ENCODE results near the gene ATP6V1A. TPM values are rescaled to one million over a fixed set of nuclear protein-coding genes. Genes with fewer than 3 reads are reported as not detected.

Gene ATP6V1A
- polyA plus RNA-seq, 1 of the 3 experiments (the other 2 are of a cell fraction) = 12.1 TPM

GRCh38 chr3:113712129-113712528 is 34.7 kb upstream of the ATP6V1A start:
- no peak for DNase-seq
- no peaks in the 10 kb centered on the region; the same call in 1 of the 2 replicates for H3K27me3 ChIP-seq (ENCODE audit: insufficient read depth)
- H3K79me2 ChIP-seq (ENCODE audit: insufficient read depth) = no peaks in the 10 kb centered on the region
- no peak overlapping the region for H3K4me2 ChIP-seq
- H3K9ac ChIP-seq = no peak overlapping the region
- no peaks in the 10 kb centered on the region for H3K4me1 ChIP-seq (ENCODE audit: control insufficient read depth in 1 of 2, insufficient read depth in 2 of 2, low read depth in 1 of 2, low read length in 1 of 2)
- H3K27ac ChIP-seq (ENCODE audit: low read depth in 2 of 2, low read length in 1 of 2) = no peak overlapping the region
- H3K36me3 ChIP-seq (replicated peaks in 1 of 2; ENCODE audit: control insufficient read depth in 1 of 2, insufficient read depth in 2 of 2, low read length in 1 of 2) = peaks cover 6 to 7% of the 10 kb centered on the region in 2 experiments
- H3K4me3 ChIP-seq (ENCODE audit: low read depth in 2 of 2, low read length in 1 of 2) = no peak overlapping the region
- TF ChIP-seq EP300 (IDR thresholded peaks at IDR 0.05; ENCODE audit: borderline replicate concordance in 1 of 2, low read depth in 1 of 2, low read length in 1 of 2) = no peak
- no peak for TF ChIP-seq TCF12 (IDR thresholded peaks at IDR 0.05)
- TF ChIP-seq, protein P1, sequence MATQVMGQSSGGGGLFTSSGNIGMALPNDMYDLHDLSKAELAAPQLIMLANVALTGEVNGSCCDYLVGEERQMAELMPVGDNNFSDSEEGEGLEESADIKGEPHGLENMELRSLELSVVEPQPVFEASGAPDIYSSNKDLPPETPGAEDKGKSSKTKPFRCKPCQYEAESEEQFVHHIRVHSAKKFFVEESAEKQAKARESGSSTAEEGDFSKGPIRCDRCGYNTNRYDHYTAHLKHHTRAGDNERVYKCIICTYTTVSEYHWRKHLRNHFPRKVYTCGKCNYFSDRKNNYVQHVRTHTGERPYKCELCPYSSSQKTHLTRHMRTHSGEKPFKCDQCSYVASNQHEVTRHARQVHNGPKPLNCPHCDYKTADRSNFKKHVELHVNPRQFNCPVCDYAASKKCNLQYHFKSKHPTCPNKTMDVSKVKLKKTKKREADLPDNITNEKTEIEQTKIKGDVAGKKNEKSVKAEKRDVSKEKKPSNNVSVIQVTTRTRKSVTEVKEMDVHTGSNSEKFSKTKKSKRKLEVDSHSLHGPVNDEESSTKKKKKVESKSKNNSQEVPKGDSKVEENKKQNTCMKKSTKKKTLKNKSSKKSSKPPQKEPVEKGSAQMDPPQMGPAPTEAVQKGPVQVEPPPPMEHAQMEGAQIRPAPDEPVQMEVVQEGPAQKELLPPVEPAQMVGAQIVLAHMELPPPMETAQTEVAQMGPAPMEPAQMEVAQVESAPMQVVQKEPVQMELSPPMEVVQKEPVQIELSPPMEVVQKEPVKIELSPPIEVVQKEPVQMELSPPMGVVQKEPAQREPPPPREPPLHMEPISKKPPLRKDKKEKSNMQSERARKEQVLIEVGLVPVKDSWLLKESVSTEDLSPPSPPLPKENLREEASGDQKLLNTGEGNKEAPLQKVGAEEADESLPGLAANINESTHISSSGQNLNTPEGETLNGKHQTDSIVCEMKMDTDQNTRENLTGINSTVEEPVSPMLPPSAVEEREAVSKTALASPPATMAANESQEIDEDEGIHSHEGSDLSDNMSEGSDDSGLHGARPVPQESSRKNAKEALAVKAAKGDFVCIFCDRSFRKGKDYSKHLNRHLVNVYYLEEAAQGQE (IDR thresholded peaks at IDR 0.05; ENCODE audit: low read depth, low read length) = no peak
- TF ChIP-seq RXRA (IDR thresholded peaks at IDR 0.05; ENCODE audit: borderline replicate concordance, low read depth) = no peak
- TF ChIP-seq SIN3A (IDR thresholded peaks at IDR 0.05; ENCODE audit: borderline replicate concordance, low read depth, low read length) = no peak
- TF ChIP-seq NFIC (IDR thresholded peaks at IDR 0.05; ENCODE audit: borderline replicate concordance) = no peak
- no peak for TF ChIP-seq TAF1 (IDR thresholded peaks at IDR 0.05; ENCODE audit: borderline replicate concordance, low read depth, low read length)
- no peak for TF ChIP-seq ELF1 (IDR thresholded peaks at IDR 0.05)
- TF ChIP-seq GATA2 (CRISPR knock-in tag; IDR thresholded peaks at IDR 0.05) = no peak
- TF ChIP-seq FOXJ3 (CRISPR knock-in tag; IDR thresholded peaks at IDR 0.05) = no peak
- no peak for TF ChIP-seq MXI1 (IDR thresholded peaks at IDR 0.05; ENCODE audit: low read depth, low read length)
- TF ChIP-seq, protein P2, sequence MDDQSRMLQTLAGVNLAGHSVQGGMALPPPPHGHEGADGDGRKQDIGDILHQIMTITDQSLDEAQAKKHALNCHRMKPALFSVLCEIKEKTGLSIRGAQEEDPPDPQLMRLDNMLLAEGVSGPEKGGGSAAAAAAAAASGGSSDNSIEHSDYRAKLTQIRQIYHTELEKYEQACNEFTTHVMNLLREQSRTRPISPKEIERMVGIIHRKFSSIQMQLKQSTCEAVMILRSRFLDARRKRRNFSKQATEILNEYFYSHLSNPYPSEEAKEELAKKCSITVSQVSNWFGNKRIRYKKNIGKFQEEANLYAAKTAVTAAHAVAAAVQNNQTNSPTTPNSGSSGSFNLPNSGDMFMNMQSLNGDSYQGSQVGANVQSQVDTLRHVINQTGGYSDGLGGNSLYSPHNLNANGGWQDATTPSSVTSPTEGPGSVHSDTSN (IDR thresholded peaks at IDR 0.05) = no peak
- TF ChIP-seq CHD2 (IDR thresholded peaks at IDR 0.05; ENCODE audit: low read length, partially characterized antibody) = no peak
- TF ChIP-seq, protein P3, sequence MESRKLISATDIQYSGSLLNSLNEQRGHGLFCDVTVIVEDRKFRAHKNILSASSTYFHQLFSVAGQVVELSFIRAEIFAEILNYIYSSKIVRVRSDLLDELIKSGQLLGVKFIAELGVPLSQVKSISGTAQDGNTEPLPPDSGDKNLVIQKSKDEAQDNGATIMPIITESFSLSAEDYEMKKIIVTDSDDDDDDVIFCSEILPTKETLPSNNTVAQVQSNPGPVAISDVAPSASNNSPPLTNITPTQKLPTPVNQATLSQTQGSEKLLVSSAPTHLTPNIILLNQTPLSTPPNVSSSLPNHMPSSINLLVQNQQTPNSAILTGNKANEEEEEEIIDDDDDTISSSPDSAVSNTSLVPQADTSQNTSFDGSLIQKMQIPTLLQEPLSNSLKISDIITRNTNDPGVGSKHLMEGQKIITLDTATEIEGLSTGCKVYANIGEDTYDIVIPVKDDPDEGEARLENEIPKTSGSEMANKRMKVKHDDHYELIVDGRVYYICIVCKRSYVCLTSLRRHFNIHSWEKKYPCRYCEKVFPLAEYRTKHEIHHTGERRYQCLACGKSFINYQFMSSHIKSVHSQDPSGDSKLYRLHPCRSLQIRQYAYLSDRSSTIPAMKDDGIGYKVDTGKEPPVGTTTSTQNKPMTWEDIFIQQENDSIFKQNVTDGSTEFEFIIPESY (IDR thresholded peaks at IDR 0.05; ENCODE audit: borderline replicate concordance, low read depth) = no peak
- TF ChIP-seq NRF1 (IDR thresholded peaks at IDR 0.05; ENCODE audit: low read depth, low read length) = no peak
- no peak for TF ChIP-seq TEAD4 (IDR thresholded peaks at IDR 0.05; ENCODE audit: borderline replicate concordance, insufficient read depth)
- H3K9me2 ChIP-seq = no peaks in the 10 kb centered on the region
- POLR2A ChIA-PET = no interaction called here
- peaks cover 16% of the 10 kb centered on the region for H3F3A ChIP-seq (replicated peaks; ENCODE audit: insufficient read depth)
- CTCF ChIA-PET = interaction anchor here (1.2 to 1.6 kb wide), 2 partner anchors 24 to 33 kb away, joined by 4 to 7 read pairs; no protein-coding TSS in a partner anchor
- no peaks in the 10 kb centered on the region for H3K9me3 ChIP-seq
- H4K20me1 ChIP-seq (ENCODE audit: insufficient read depth) = no peaks in the 10 kb centered on the region
- no peak overlapping the region for H2AFZ ChIP-seq (ENCODE audit: low read depth)
- 61% methylated on average over 3 of the region's 3 CpGs for WGBS (ENCODE audit: low lambda C conversion rate)
